ENCODE data around the gene SCARB1.

Gene SCARB1

GRCh38 chr12:124768452-124769162, 95.1 kb downstream of the SCARB1 start:
- in situ Hi-C loops (cut with MboI; ENCODE audit: low pct_unique_long_range_greater_than_20kb, low sequenced_read_pairs) = loop anchor here (10.0 kb wide), 1 partner anchor 744 kb away; no protein-coding TSS in a partner anchor

GRCh38 chr12:124767066-124767821, 96.4 kb downstream of the SCARB1 start:
- in situ Hi-C loops (cut with MboI; ENCODE audit: low pct_unique_long_range_greater_than_20kb, low sequenced_read_pairs) = loop anchor here (10.0 kb wide), 1 partner anchor 742 kb away; no protein-coding TSS in a partner anchor

More at GRCh38 chr12:124768452-124769162, 95.1 kb downstream of the SCARB1 start:
- DNase-seq = no peak

GRCh38 chr12:124766727-124767065, 97.0 kb downstream of the SCARB1 start:
- no peak for DNase-seq
- in situ Hi-C loops (cut with MboI; ENCODE audit: low pct_unique_long_range_greater_than_20kb, low sequenced_read_pairs) = loop anchor here (10.0 kb wide), 1 partner anchor 742 kb away; no protein-coding TSS in a partner anchor

More at GRCh38 chr12:124767066-124767821, 96.4 kb downstream of the SCARB1 start:
- peak; percentile 85 for DNase-seq

- DNase-seq = no peak
- in situ Hi-C loops (cut with MboI; ENCODE audit: low pct_unique_long_range_greater_than_20kb, low sequenced_read_pairs) = loop anchor here (10.0 kb wide), 1 partner anchor 741 kb away; no protein-coding TSS in a partner anchor
These were observed 97.8 kb downstream of the SCARB1 start for GRCh38 chr12:124765581-124766489.

- in situ Hi-C loops (cut with MboI; ENCODE audit: low pct_unique_long_range_greater_than_20kb, low sequenced_read_pairs) = loop anchor here (10.0 kb wide), 1 partner anchor 740 kb away; no protein-coding TSS in a partner anchor
- no peak for DNase-seq
These were observed 98.6 kb downstream of the SCARB1 start for GRCh38 chr12:124764870-124765580.

- DNase-seq = peak; percentile 72
- in situ Hi-C loops (cut with MboI; ENCODE audit: low pct_unique_long_range_greater_than_20kb, low sequenced_read_pairs) = loop anchor here (10.0 kb wide), 1 partner anchor 740 kb away; no protein-coding TSS in a partner anchor
These were observed 99.2 kb downstream of the SCARB1 start for GRCh38 chr12:124764451-124764850.

- in situ Hi-C loops (cut with MboI; ENCODE audit: low pct_unique_long_range_greater_than_20kb, low sequenced_read_pairs) = loop anchor here (10.0 kb wide), 1 partner anchor 739 kb away; no protein-coding TSS in a partner anchor
- DNase-seq = no peak
These were observed 100.1 kb downstream of the SCARB1 start for GRCh38 chr12:124763594-124763979.

- DNase-seq = no peak
- in situ Hi-C loops (cut with MboI; ENCODE audit: low pct_unique_long_range_greater_than_20kb, low sequenced_read_pairs) = loop anchor here (10.0 kb wide), 1 partner anchor 738 kb away; no protein-coding TSS in a partner anchor
These were observed 100.7 kb downstream of the SCARB1 start for GRCh38 chr12:124762791-124763593.

- in situ Hi-C loops (cut with MboI; ENCODE audit: low pct_unique_long_range_greater_than_20kb, low sequenced_read_pairs) = loop anchor here (10.0 kb wide), 1 partner anchor 738 kb away; no protein-coding TSS in a partner anchor
- no peak for DNase-seq
These were observed 101.3 kb downstream of the SCARB1 start for GRCh38 chr12:124762384-124762783.

- no peak for DNase-seq
- in situ Hi-C loops (cut with MboI; ENCODE audit: low pct_unique_long_range_greater_than_20kb, low sequenced_read_pairs) = loop anchor here (10.0 kb wide), 1 partner anchor 737 kb away; no protein-coding TSS in a partner anchor
These were observed 101.8 kb downstream of the SCARB1 start for GRCh38 chr12:124761871-124762270.

- DNase-seq = no peak
- in situ Hi-C loops (cut with MboI; ENCODE audit: low pct_unique_long_range_greater_than_20kb, low sequenced_read_pairs) = loop anchor here (10.0 kb wide), 1 partner anchor 736 kb away; no protein-coding TSS in a partner anchor
These were observed 102.6 kb downstream of the SCARB1 start for GRCh38 chr12:124761056-124761455.

GRCh38 chr12:124760560-124760959, 103.1 kb downstream of the SCARB1 start:
- DNase-seq = no peak
- in situ Hi-C loops (cut with MboI; ENCODE audit: low pct_unique_long_range_greater_than_20kb, low sequenced_read_pairs) = loop anchor here (10.0 kb wide), 1 partner anchor 736 kb away; no protein-coding TSS in a partner anchor

- DNase-seq = peak; percentile 46
- in situ Hi-C loops (cut with MboI; ENCODE audit: low pct_unique_long_range_greater_than_20kb, low sequenced_read_pairs) = loop anchor here (10.0 kb wide), 1 partner anchor 735 kb away; no protein-coding TSS in a partner anchor
These were observed 103.7 kb downstream of the SCARB1 start for GRCh38 chr12:124759841-124760503.

GRCh38 chr12:124758266-124759220, 105.1 kb downstream of the SCARB1 start:
- in situ Hi-C loops (cut with MboI; ENCODE audit: low pct_unique_long_range_greater_than_20kb, low sequenced_read_pairs) = no loop called here
- no peak for DNase-seq

- DNase-seq = no peak
- in situ Hi-C loops (cut with MboI; ENCODE audit: low pct_unique_long_range_greater_than_20kb, low sequenced_read_pairs) = no loop called here
These were observed 106.3 kb downstream of the SCARB1 start for GRCh38 chr12:124757329-124757728.

GRCh38 chr12:124756760-124757159, 106.9 kb downstream of the SCARB1 start:
- in situ Hi-C loops (cut with MboI; ENCODE audit: low pct_unique_long_range_greater_than_20kb, low sequenced_read_pairs) = no loop called here
- DNase-seq = no peak
